HS-5 (cell line): ENCODE measurements around the gene GNAO1.

ENCODE experiments used
- DNase-seq: peaks from one replicate; pipeline ENCODE4 v3.0.0-alpha.2; 2012; ENCODE audit warnings: low read depth

Gene GNAO1

DNA sequence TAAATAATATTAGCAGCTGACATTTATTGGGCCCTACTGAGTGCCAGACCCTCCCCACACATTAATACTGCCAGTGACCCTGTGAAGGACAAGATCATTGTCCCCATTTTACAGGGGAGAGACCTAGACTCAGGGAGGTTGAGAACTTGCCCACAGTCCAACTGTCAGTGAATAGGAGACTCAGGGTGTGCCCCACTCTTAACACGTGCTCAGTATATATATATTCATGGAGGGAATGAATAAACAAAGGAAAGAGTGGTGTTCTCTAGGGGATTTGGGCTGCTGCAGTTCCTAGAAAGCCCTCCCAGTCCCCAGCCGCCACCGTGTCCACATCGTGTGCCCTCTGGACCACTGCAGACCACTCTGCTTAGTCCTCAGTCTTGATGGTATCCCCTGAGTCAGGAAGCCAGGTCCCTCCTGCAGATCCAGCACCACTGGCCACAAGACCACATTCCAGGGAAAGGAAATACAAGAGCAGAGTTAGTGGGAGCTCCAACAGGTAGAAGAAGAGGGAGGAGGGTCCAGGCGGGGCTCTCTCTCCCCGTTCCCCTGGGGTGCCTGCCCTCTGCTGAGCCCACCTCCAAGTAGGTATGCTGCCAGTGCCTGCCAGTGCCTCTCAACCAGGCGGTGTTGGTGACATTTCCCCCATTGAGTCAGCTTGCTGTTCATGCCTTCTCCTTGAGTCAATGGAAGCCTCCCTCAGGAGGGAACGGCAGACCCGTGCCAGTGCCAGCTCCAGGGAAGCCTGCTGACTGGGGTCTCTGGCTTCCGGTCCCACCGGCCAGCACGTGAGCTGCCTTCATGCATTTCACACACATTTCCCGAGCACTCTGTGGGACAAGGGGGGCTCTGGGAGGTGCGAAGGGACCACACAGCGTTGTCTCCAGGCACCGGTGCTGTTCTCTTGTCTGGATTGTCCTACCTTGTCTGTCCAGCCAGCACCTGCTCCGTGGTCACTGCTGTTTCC is 75.6 kb downstream of the GNAO1 start:
- no peak for DNase-seq

DNA sequence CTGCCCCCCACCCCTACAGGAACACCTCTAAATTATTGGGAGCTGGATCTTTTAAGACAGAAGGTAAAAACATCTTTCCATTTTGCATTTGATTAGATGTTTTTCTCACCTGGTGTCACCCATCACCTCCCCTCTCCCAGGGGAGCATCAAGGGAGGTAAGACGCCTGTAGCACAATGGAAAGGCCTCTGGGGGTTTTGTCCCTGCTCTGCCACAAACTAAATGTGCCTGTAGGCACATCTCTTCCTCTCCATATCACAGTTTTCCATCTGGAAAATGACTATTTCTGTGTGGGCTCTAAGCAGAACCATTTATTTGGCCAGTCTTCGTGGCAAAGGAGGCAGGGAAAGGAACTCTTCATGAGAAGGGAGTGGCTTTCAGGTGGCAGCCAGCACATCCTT is 76.6 kb downstream of the GNAO1 start:
- no peak for DNase-seq

- no peak for DNase-seq
Measured at GRCh38 chr16:56268799-56269198, 77.5 kb downstream of the GNAO1 start.

GRCh38 chr16:56269281-56269680 is 78.0 kb downstream of the GNAO1 start:
- DNase-seq = no peak

DNA sequence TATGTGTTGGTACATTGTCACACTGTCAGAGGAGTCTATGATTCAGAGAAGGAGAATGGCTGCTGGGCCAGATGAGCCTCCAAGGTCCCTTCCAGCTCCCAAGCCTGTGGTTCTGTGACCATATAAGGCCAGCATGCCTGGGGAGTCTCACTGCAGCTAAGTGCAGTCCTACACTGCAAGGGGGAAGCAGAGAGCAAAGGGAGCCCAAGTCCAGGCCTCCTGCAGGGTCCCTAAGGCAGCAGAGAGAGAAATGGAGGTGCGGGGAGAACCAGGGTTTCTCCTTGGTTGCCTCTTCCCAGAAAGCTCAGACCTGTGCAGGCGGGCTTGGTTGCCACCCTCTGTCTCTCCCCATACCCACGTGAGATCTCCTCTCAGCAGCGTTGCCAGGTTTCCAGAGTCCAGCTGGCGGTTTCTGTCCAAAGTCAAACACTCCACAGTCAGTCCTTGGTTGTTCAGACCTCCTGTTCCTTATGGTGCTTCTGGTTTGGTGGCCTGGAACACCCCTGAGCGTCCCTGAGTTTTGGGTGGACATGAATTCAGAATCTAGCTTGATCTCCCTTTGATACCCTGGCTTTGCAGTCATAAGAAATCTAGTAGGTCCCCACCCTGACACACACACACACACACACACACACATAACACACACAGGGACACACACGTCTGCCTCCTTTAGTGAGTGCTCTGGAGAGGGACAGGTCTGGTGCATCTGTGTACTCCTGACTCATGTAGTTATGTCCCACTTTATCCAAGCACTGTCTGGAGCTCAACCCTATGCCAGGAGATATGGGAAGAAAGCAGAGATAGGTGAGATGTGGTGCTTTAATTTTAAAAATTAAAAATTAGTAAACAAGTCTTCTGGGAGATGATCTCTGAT is 78.8 kb downstream of the GNAO1 start:
- no peak for DNase-seq

DNA sequence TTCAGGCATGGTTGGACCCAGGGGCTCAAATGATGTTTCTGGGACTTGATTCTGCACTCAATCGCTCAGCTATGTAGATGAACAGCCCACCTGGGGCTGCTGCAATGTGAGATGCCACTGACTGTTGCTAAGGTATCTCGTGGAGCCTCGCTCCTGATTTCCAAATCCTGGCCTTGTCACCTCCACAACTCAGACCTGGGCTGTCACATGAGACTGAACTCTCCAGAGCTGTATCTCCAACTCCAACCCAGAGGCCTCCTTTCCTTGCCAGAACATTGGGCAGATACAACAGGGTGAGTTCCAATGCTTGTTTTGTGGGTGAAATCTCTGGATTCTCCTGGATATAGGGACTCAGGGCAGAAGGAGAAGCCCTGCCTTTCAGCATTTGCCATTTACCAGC is 79.5 kb downstream of the GNAO1 start:
- DNase-seq = no peak

- DNase-seq = no peak
Measured at GRCh38 chr16:56272583-56272894, 81.2 kb downstream of the GNAO1 start.

GRCh38 chr16:56273615-56274014 is 82.3 kb downstream of the GNAO1 start:
- no peak for DNase-seq

GRCh38 chr16:56274369-56274768 is 83.1 kb downstream of the GNAO1 start:
- DNase-seq = no peak

GRCh38 chr16:56275076-56275475 is 83.8 kb downstream of the GNAO1 start:
- no peak for DNase-seq

GRCh38 chr16:56275801-56276200 is 84.5 kb downstream of the GNAO1 start:
- no peak for DNase-seq

GRCh38 chr16:56277075-56277474 is 85.8 kb downstream of the GNAO1 start:
- no peak for DNase-seq

DNA sequence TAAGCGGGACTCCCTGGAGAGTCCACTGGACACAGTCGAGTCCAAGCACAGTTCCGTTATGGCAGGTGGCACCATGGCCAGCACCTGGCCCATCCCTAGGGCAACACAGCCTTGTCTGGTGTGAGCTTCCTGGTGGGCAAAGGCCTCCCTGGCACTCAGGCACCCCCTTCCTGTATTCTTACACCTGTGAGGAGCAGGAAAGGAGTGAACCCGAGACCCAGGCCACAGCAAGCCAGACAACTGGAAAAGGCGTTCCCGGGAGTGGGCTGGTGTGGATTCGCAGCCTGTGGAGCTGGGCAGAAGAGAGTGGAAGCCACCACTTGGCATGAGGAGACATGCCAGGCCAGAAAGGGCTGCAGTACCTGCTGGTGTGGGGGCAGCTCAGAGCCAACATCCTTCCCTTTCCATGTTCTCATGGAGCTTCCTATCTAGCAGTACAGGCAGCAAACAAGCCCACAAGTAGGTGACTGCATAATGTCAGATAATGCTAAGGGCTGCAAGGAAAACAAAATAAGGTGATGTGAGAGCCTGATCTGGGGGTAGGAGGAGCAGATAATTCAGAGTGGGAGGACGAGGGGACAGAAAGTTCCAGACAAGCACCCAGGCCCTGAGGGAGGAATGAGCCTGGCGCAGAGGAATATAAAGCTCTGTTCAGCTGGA is 87.0 kb downstream of the GNAO1 start:
- DNase-seq = no peak

- DNase-seq = no peak
Measured at GRCh38 chr16:56279132-56279531, 87.8 kb downstream of the GNAO1 start.

DNA sequence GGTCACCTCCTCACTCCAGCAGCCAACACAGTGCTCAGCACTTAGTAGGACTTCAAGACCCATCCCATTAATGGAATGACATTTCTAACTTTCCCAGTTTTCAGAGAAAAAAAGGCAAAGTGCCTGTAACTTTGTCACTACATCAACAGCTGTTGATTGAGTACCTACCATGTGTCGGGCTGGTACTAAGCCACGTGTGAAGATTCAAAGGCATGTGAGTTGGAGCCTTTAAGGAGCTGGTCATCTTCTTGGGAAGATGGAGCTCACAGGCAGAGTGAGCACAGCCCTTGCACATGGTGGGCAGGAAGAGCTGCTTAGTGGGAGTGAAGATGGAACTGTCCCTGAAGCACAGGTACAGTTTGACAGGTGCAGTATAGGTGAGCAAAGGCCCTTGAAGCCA is 88.6 kb downstream of the GNAO1 start:
- DNase-seq = no peak

DNA sequence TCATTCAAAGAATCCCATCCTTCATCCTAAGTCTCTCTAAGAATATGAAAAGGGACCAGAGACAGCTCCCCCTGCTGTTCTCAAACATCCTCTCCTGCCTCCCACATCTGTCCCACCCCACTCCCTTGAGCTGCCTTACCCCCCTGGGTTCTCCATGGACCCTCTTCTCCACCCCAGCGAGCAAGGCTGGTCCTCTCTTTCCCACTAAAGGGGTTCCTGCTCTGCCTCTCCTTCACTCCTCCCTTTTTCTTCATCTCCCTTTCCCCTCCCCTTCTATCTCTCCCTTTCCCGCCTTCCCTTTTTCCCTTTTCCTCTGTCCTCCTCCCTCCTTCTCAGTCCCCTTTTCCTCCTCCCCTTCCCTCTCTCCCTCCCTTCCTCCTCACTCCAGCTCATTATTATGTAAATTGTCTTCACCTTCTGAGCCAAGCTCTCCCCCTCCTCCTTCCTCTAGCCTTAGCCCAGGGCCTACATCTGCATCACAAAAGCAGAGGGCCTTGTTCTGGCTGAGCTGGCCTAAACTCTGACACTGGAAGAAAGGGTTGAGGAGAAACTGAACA is 90.0 kb downstream of the GNAO1 start:
- no peak for DNase-seq

- no peak for DNase-seq
Measured at GRCh38 chr16:56282451-56282850, 91.2 kb downstream of the GNAO1 start.

- DNase-seq = no peak
Measured at GRCh38 chr16:56284521-56284920, 93.2 kb downstream of the GNAO1 start.

GRCh38 chr16:56286809-56287208 is 95.5 kb downstream of the GNAO1 start:
- no peak for DNase-seq

GRCh38 chr16:56288019-56288418 is 96.7 kb downstream of the GNAO1 start:
- DNase-seq = no peak

DNA sequence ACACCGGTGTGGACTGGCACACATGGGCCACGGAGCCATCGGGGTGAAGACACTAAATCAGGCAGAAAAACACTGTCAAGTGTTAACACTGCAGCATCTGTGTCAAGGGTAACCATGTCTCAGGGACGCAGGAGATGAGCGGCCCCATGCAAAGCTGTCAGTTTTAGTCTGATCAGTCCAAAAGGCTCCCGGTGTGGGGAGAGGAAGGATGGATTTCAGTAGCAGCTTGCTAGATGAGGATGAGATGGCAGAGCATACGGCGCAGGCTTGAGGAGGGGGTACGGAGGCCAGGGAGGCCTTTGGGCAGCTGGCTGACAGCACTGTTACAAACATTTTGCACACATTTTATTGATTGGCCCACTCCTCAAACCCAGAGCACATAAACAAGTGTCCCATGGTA is 98.1 kb downstream of the GNAO1 start:
- DNase-seq = no peak

DNA sequence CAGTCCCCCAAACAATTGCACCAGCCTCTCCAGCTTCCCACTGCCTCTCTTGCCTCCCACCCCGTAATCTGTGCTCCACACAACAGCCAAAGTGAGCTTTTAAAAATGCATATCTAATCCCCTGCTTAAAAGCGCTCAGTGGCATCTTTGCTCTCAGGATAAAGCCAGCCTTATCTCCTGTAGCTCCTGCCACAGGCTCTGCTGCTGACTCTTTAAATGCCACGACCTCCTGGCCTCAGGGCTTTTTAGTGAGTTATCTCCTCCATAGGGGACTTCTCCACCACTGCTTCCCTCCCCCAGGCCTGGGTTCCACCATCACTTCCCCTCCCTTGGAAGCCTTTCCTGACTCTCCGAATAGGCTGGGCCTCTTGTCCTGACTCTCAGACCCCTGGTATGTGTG is 98.6 kb downstream of the GNAO1 start:
- DNase-seq = no peak
